Thoracic aorta (tissue), 2 donors: ENCODE results near the gene IFIT5. TPM values are rescaled to one million over a fixed set of nuclear protein-coding genes. Genes with fewer than 3 reads are reported as not detected.

Experiments
- ATAC-seq: fragments of 150-250 bp; one replicate; pipeline ENCODE4 v1.8.0; 2017; ENCODE audit warnings: low read depth; ENCODE audit not compliant: insufficient number of reproducible peaks, low FRiP score
- DNase-seq: peaks from one replicate; pipeline ENCODE4 v3.0.0-alpha.2; 2020; ENCODE audit warnings: low spot score
- H3K27ac ChIP-seq, 2 donors: fragments of 200-600 bp; sonication (generic); 1 replicate in 1 of 2; 2 replicates in 1 of 2; pipeline ENCODE4 v1.5.1; 2016; ENCODE audit warnings: mild to moderate bottlenecking in 2 of 2, moderate library complexity in 2 of 2
- H3K27me3 ChIP-seq: fragments of 200-600 bp; sonication (generic); replicated peaks from 2 replicates; pipeline ENCODE4 v1.6.0; 2016; ENCODE audit warnings: mild to moderate bottlenecking; ENCODE audit not compliant: insufficient read depth
- H3K36me3 ChIP-seq: fragments of 200-600 bp; sonication (generic); one replicate; pipeline ENCODE4 v1.5.1; 2016
- H3K4me1 ChIP-seq, 2 donors: fragments of 200-600 bp; sonication (generic); 1 replicate in 1 of 2; 2 replicates in 1 of 2; pipeline versions ENCODE4 v1.5.1 to v1.6.0; 2016; ENCODE audit warnings: low read depth in 2 of 2, mild to moderate bottlenecking in 1 of 2; ENCODE audit not compliant: control insufficient read depth in 1 of 2
- H3K4me3 ChIP-seq: fragments of 200-600 bp; sonication (generic); 2 replicates; pipeline ENCODE4 v1.5.1; 2016; ENCODE audit warnings: mild to moderate bottlenecking
- H3K9me3 ChIP-seq: fragments of 200-600 bp; sonication (generic); 2 replicates; pipeline ENCODE4 v1.5.1; 2016
- CTCF ChIP-seq: fragments of 200-600 bp; sonication (generic); IDR thresholded peaks from one replicate; pipeline ENCODE4 v1.5.1; 2019; ENCODE audit warnings: antibody characterized with exemption
- total RNA-seq, 2 donors: library from RNA; depleted of rRNA; stranded (reverse); fragments of >200 nt; gene quantifications; one replicate each; pipeline versions ENCODE4 v1.1.0 to v1.2.3, GENCODE V29; 2016

The IFIT5 gene
- total RNA-seq, 2 donors from 2014 or later = 19.5 to 24.8 TPM

GRCh38 chr10:89425000-89425399 lies 10.6 kb downstream of the IFIT5 start:
- Histone ChIP-seq H3K36me3 (peaks cover 4% of the 10 kb centered on the region), H3K4me3 (no peak overlapping the region), H3K4me1 (no peaks in the 10 kb centered on the region), H3K27ac (no peak overlapping the region), H3K27me3 (no peaks in the 10 kb centered on the region), H3K9me3 (no peaks in the 10 kb centered on the region)
- no peak for TF ChIP-seq CTCF
- ATAC-seq (no peak), DNase-seq (no peak)

DNA sequence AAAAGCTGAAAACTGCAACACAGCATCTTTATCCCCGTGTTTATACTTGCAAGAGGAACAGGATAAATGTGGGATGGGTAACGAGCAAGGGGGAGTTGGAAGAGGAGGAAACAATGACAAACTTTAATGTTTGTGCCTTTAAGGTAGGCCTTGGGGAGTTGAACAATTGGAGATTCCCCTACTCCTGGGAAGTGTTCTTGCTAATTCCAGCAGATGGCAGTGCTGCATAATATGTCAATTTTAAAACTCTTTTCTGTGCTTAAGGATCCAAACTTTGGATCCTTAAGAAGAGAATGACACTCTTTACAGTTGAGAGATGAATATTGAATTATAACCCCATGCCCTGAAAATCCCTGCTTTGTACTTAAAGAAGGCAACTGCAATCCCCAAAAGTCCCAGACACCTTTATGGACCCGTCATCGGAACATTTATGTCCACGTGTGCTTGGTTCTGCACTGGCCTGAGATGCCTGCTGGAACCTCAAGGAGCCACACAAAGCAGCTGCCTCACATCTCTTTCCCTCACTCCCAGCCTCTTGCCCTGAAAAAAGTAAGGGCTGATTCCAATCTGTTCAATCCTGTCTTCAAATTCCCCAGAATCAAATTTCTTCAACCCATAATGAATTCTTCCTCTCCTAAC lies 12.0 kb downstream of the IFIT5 start:
- no peak for DNase-seq
- Histone ChIP-seq H3K27me3 (no peaks in the 10 kb centered on the region), H3K9me3 (no peaks in the 10 kb centered on the region), H3K4me3 (no peak overlapping the region), H3K36me3 (no peaks in the 10 kb centered on the region), H3K27ac (no peak overlapping the region), H3K4me1 (no peaks in the 10 kb centered on the region)
- ATAC-seq = peak; percentile 40
- TF ChIP-seq CTCF = peak; percentile 82

- no peaks in the 10 kb centered on the region for H3K9me3 ChIP-seq
- no peak for DNase-seq
- no peaks in the 10 kb centered on the region for H3K4me1 ChIP-seq
- H3K4me3 ChIP-seq = no peak overlapping the region
- H3K27ac ChIP-seq = no peak overlapping the region
- no peaks in the 10 kb centered on the region for H3K27me3 ChIP-seq
- no peaks in the 10 kb centered on the region for H3K36me3 ChIP-seq
- ATAC-seq = no peak
- TF ChIP-seq CTCF = no peak
These were observed 13.3 kb downstream of the IFIT5 start for GRCh38 chr10:89427629-89428028.

GRCh38 chr10:89428877-89429276 lies 14.5 kb downstream of the IFIT5 start:
- no peak overlapping the region for H3K4me3 ChIP-seq
- TF ChIP-seq CTCF = no peak
- ATAC-seq (no peak), DNase-seq (no peak)
- no peaks in the 10 kb centered on the region for H3K9me3 ChIP-seq
- H3K27me3 ChIP-seq = no peaks in the 10 kb centered on the region
- no peak overlapping the region for H3K27ac ChIP-seq
- H3K4me1 ChIP-seq = no peaks in the 10 kb centered on the region
- no peaks in the 10 kb centered on the region for H3K36me3 ChIP-seq

- H3K9me3 ChIP-seq = no peaks in the 10 kb centered on the region
- H3K4me3 ChIP-seq = no peak overlapping the region
- no peak overlapping the region for H3K27ac ChIP-seq
- TF ChIP-seq CTCF = no peak
- no peak for DNase-seq
- no peaks in the 10 kb centered on the region for H3K36me3 ChIP-seq
- no peaks in the 10 kb centered on the region for H3K4me1 ChIP-seq
- ATAC-seq = no peak
- no peaks in the 10 kb centered on the region for H3K27me3 ChIP-seq
These were observed 17.6 kb downstream of the IFIT5 start for GRCh38 chr10:89431977-89432376.
